Peyer's patch (tissue), 4 donors: Measurements from ENCODE around the gene C3orf22.

ENCODE experiments used
- CTCF ChIP-seq, 6 experiments: fragments of 450-650 bp in 4 of 6; fragments of 200-600 bp in 2 of 6; sonication (generic) in 1 of 6; IDR thresholded peaks; one replicate each; pipeline ENCODE4 v1.5.1; 2017 to 2019; ENCODE audit warnings: antibody characterized with exemption in 6 of 6, mild to moderate bottlenecking in 3 of 6, moderate library complexity in 1 of 6
- POLR2A ChIP-seq, 2 donors: fragments of 450-650 bp; IDR thresholded peaks; one replicate each; pipeline ENCODE4 v1.5.1; 2017; ENCODE audit warnings: antibody characterized with exemption in 2 of 2, mild to moderate bottlenecking in 2 of 2, moderate library complexity in 2 of 2

DNA sequence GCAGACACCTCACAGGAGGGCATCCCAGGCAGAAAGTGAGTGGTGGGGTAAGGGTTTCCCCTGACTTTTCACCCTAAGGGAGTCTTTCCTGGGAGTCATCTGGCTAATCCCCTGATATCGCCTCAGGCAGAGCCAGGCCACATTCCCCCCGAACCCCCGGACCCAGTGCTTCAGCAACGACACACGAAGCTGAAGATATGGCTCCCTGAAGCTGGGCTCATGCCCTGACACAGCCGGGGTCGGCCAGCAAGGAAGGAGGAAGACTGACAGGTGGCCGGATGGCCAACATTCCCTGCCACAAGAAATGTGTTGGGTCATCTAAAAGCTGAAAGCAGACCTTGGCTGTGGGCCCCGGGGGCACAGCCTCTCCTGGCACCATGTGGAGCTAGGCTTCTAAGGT is 20.4 kb downstream of the C3orf22 start:
- TF ChIP-seq CTCF (IDR thresholded peaks at IDR 0.05), result no peak
- no peak for TF ChIP-seq POLR2A (IDR thresholded peaks at IDR 0.05)
